Stimulated activated CD4-positive, alpha-beta T cell treated with anti-CD3 and anti-CD28 coated beads, Interleukin-4, amount 100 ng/mL, for 4 hours (primary cell): ENCODE measurements around the gene RHBDD2.
"Not testable (repeated sequence)": the region's sequence is repeated elsewhere in the genome, so short reads cannot be mapped to it uniquely, and the experiment has no call there.

Experiments used
- DNase-seq, 2 experiments: peaks; one replicate each; pipeline ENCODE4 v3.0.0-alpha.2; 2020

RHBDD2 gene

GRCh38 chr7:75889223-75889825, 10.5 kb downstream of the RHBDD2 start:
- DNase-seq: no peak

GRCh38 chr7:75889826-75890225, 11.0 kb downstream of the RHBDD2 start:
- no peak for DNase-seq

GRCh38 chr7:75891237-75891636, 12.4 kb downstream of the RHBDD2 start:
- DNase-seq: not testable (repeated sequence)

GRCh38 chr7:75891815-75892411, 13.1 kb downstream of the RHBDD2 start:
- no peak for DNase-seq

GRCh38 chr7:75892634-75893272, 13.9 kb downstream of the RHBDD2 start:
- no peak for DNase-seq

- DNase-seq: no peak
Measured at GRCh38 chr7:75896803-75897327, 18.0 kb downstream of the RHBDD2 start.

- DNase-seq: no peak
Measured at GRCh38 chr7:75900617-75901315, 21.9 kb downstream of the RHBDD2 start.

GRCh38 chr7:75905785-75906604, 27.2 kb downstream of the RHBDD2 start:
- no peak for DNase-seq

- no peak for DNase-seq
Measured at GRCh38 chr7:75906991-75907667, 28.3 kb downstream of the RHBDD2 start.

- not testable (repeated sequence) for DNase-seq
Measured at GRCh38 chr7:75907668-75908039, 28.8 kb downstream of the RHBDD2 start.

GRCh38 chr7:75909521-75910132, 30.8 kb downstream of the RHBDD2 start:
- no peak for DNase-seq

GRCh38 chr7:75911186-75911585, 32.4 kb downstream of the RHBDD2 start:
- DNase-seq: not testable (repeated sequence)

- DNase-seq: no peak
Measured at GRCh38 chr7:75913437-75913836, 34.6 kb downstream of the RHBDD2 start.

- DNase-seq: no peak
Measured at GRCh38 chr7:75914169-75914654, 35.4 kb downstream of the RHBDD2 start.

- DNase-seq: peak; percentile 94 to 97
Measured at GRCh38 chr7:75914655-75915415, 36.0 kb downstream of the RHBDD2 start, which contains the start of gene POR. POR (plus strand) TSS chr7:75915155; CDS start chr7:75954002, 38,847 bp downstream.

GRCh38 chr7:75915416-75916156, 36.8 kb downstream of the RHBDD2 start:
- peak; percentile 3 to 10 for DNase-seq

GRCh38 chr7:75916259-75916658, 37.4 kb downstream of the RHBDD2 start:
- no peak for DNase-seq

GRCh38 chr7:75916685-75917634, 38.1 kb downstream of the RHBDD2 start:
- DNase-seq: no peak
